Measurements from ENCODE around the gene PIR.

- TF ChIP-seq CTCF (IDR thresholded peaks at IDR 0.05) (no peak), POLR2A (IDR thresholded peaks at IDR 0.05) (no peak)
These were observed 101.3 kb downstream of the PIR start for GRCh38 chrX:15391850-15392249.
